CD4-positive, alpha-beta T cell treated with Interleukin-2 at 100 ng/mL for 4 hours (primary cell): ENCODE data around the gene GRM7.

Experiments
- DNase-seq: peaks from one replicate; pipeline ENCODE4 v3.0.0-alpha.2; 2020; ENCODE audit warnings: low spot score

Gene GRM7

GRCh38 chr3:7307410-7307809 is 446.5 kb downstream of the GRM7 start:
- no peak for DNase-seq

GRCh38 chr3:7309641-7310102 is 448.8 kb downstream of the GRM7 start:
- no peak for DNase-seq

- DNase-seq = no peak
Measured at GRCh38 chr3:7315037-7315436, 454.1 kb downstream of the GRM7 start.

- DNase-seq = no peak
Measured at GRCh38 chr3:7322957-7323669, 462.2 kb downstream of the GRM7 start.

GRCh38 chr3:7328339-7328738 is 467.4 kb downstream of the GRM7 start:
- no peak for DNase-seq

GRCh38 chr3:7332696-7333095 is 471.8 kb downstream of the GRM7 start:
- no peak for DNase-seq

- DNase-seq = no peak
Measured at GRCh38 chr3:7333125-7333524, 472.2 kb downstream of the GRM7 start.

GRCh38 chr3:7340795-7341194 is 479.9 kb downstream of the GRM7 start:
- no peak for DNase-seq

- DNase-seq = no peak
Measured at GRCh38 chr3:7346364-7346763, 485.4 kb downstream of the GRM7 start.

- DNase-seq = no peak
Measured at GRCh38 chr3:7357101-7357500, 496.2 kb downstream of the GRM7 start.

GRCh38 chr3:7367968-7368367 is 507.1 kb downstream of the GRM7 start:
- no peak for DNase-seq

- DNase-seq = no peak
Measured at GRCh38 chr3:7368597-7368996, 507.7 kb downstream of the GRM7 start.

- DNase-seq = no peak
Measured at GRCh38 chr3:7371693-7372572, 511.0 kb downstream of the GRM7 start.

- DNase-seq = no peak
Measured at GRCh38 chr3:7377103-7377502, 516.2 kb downstream of the GRM7 start.

- no peak for DNase-seq
Measured at GRCh38 chr3:7381741-7382140, 520.8 kb downstream of the GRM7 start.

GRCh38 chr3:7382293-7383010 is 521.5 kb downstream of the GRM7 start:
- DNase-seq = no peak

GRCh38 chr3:7385635-7386034 is 524.7 kb downstream of the GRM7 start:
- DNase-seq = no peak

GRCh38 chr3:7388026-7388425 is 527.1 kb downstream of the GRM7 start:
- DNase-seq = no peak

GRCh38 chr3:7392206-7392605 is 531.3 kb downstream of the GRM7 start:
- DNase-seq = no peak

GRCh38 chr3:7393944-7394605 is 533.2 kb downstream of the GRM7 start:
- no peak for DNase-seq

GRCh38 chr3:7396534-7396933 is 535.6 kb downstream of the GRM7 start:
- no peak for DNase-seq

GRCh38 chr3:7397097-7397496 is 536.2 kb downstream of the GRM7 start:
- DNase-seq = no peak
